Kidney (tissue), 11 donors: Measurements from ENCODE around the gene C4B. TPM values are rescaled to one million over a fixed set of nuclear protein-coding genes. Genes with fewer than 3 reads are reported as not detected.
"Not testable (repeated sequence)": the region's sequence is repeated elsewhere in the genome, so short reads cannot be mapped to it uniquely, and the experiment has no call there.

ENCODE experiments used
- DNase-seq, 5 donors: peaks; one replicate each; pipeline ENCODE4 v3.0.0-alpha.2; 2013 to 2020
- FAIRE-seq: peaks from 2 replicates; lab custom pipeline; 2012; peaks lifted over from hg19 to GRCh38; lab: Jason Lieb, UNC
- H3K27ac ChIP-seq, 2 donors: one replicate each; pipeline ENCODE4 v1.7.0; 2013; ENCODE audit warnings: low read depth in 2 of 2, low read length in 2 of 2, inconsistent platforms in 1 of 2
- H3K27me3 ChIP-seq: one replicate; pipeline ENCODE4 v1.7.1; 2013; ENCODE audit warnings: low read length, inconsistent platforms; ENCODE audit not compliant: control insufficient read depth, insufficient read depth
- H3K36me3 ChIP-seq, 3 donors: one replicate each; pipeline versions ENCODE4 v1.7.0 to v1.7.1; 2013; ENCODE audit warnings: low read length in 3 of 3, control low read depth in 1 of 3, inconsistent platforms in 1 of 3; ENCODE audit not compliant: insufficient read depth in 3 of 3, control insufficient read depth in 2 of 3
- H3K4me1 ChIP-seq, 3 donors: one replicate each; pipeline versions ENCODE4 v1.7.0 to v1.7.1; 2013; ENCODE audit warnings: low read length in 3 of 3, inconsistent platforms in 1 of 3, low read depth in 1 of 3; ENCODE audit not compliant: control insufficient read depth in 2 of 3, insufficient read depth in 2 of 3
- H3K4me3 ChIP-seq, 3 donors: one replicate each; pipeline versions ENCODE4 v1.7.0 to v1.8.1; 2013; ENCODE audit warnings: low read length in 3 of 3, control low read depth in 1 of 3, inconsistent platforms in 1 of 3
- H3K9ac ChIP-seq, 3 donors: one replicate each; pipeline versions ENCODE4 v1.7.0 to v1.7.1; 2013; ENCODE audit warnings: low read length in 3 of 3, control low read depth in 1 of 3, inconsistent platforms in 1 of 3
- H3K9me3 ChIP-seq, 3 donors: one replicate each; pipeline versions ENCODE4 v1.7.0 to v1.7.1; 2013; ENCODE audit warnings: low read length in 3 of 3, control low read depth in 1 of 3, inconsistent platforms in 1 of 3; ENCODE audit not compliant: control insufficient read depth in 2 of 3, insufficient read depth in 1 of 3
- intact Hi-C: fragments of 100-400 bp; cut with DNase I; formaldehyde crosslinking; loops from one replicate; pipeline ENCODE4 v1.11.1; 2022
- polyA plus RNA-seq: library from polyadenylated mRNA; stranded (reverse); fragments of 350-450 nt; fragmentation: Illumina TruSeq; extraction: RNeasy Lipid Tissue Mini Kit (QIAGEN cat#74804); gene quantifications from one replicate; pipeline ENCODE4 v1.2.3, GENCODE V29; 2014; ENCODE audit warnings: low read depth, low replicate concordance; ENCODE audit not compliant: insufficient read depth
- total RNA-seq: library from RNA; stranded (reverse); fragmentation: NEBNext Ultra II Directional; extraction: Animal tissue kit (Norgen Biotek cat#: 25700); gene quantifications from one replicate; pipeline ENCODE4 v1.2.1, GENCODE V29; 2021
- donor health status: control.
- donor health status: control.
- donor health status: DM: yes; HTN: yes; CAD: no.
- donor health status: Normal renal cell carcinoma (clear cell type).

Gene C4B
- total and polyA plus RNA-seq, 2 donors from 2014 or later: 578 to 596 TPM

DNA sequence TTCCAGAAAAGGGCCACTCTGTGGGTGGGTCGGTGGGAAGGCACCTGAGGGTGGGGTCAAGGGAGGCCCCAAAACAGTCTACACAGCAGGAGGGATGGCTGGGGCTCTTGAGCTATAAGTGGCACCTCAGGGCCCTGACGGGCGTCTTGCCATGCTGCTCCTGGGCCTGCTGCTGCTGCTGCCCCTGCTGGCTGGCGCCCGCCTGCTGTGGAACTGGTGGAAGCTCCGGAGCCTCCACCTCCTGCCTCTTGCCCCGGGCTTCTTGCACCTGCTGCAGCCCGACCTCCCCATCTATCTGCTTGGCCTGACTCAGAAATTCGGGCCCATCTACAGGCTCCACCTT is 9.1 kb upstream of the C4B start:
- not testable (repeated sequence) for FAIRE-seq

DNA sequence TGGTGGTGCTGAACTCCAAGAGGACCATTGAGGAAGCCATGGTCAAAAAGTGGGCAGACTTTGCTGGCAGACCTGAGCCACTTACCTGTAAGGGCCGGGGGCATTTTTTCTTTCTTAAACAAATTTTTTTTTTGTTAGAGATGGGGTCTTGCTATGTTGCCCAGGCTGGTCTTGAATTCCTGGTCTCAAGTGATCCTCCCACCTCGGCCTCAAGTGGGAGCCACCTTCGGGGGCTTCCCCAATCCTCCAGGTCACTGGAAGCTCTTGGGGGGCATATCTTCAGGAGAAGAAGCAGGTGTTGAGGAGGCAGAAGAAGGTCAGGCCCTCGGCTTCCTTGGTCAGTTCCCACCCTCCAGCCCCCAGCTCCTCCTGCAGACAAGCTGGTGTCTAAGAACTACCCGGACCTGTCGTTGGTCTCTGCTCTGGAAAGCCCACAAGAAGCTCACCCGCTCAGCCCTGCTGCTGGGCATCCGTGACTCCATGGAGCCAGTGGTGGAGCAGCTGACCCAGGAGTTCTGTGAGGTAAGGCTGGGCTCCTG is 8.5 kb upstream of the C4B start:
- H3K27ac ChIP-seq, DNase-seq, FAIRE-seq, H3K4me3 ChIP-seq, H3K9me3 ChIP-seq, H3K4me1 ChIP-seq, H3K27me3 ChIP-seq, H3K9ac ChIP-seq, intact Hi-C loops, H3K36me3 ChIP-seq: not testable (repeated sequence)

More for the DNA sequence above, 9.1 kb upstream of the C4B start:
- DNase-seq, H3K27ac ChIP-seq, H3K9ac ChIP-seq, H3K36me3 ChIP-seq, intact Hi-C loops, H3K4me3 ChIP-seq, H3K9me3 ChIP-seq, H3K4me1 ChIP-seq, H3K27me3 ChIP-seq: not testable (repeated sequence)

DNA sequence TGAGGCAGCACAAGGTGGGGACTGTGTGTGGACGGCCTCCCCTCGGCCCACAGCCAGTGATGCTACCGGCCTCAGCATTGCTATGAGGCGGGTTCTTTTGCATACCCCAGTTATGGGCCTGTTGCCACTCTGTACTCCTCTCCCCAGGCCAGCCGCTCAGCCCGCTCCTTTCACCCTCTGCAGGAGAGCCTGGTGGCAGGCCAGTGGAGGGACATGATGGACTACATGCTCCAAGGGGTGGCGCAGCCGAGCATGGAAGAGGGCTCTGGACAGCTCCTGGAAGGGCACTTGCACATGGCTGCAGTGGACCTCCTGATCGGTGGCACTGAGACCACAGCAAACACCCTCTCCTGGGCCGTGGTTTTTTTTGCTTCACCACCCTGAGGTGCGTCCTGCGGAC is 7.5 kb upstream of the C4B start:
- intact Hi-C loops, H3K27me3 ChIP-seq, H3K36me3 ChIP-seq, DNase-seq, H3K4me1 ChIP-seq, H3K9me3 ChIP-seq, FAIRE-seq, H3K27ac ChIP-seq, H3K4me3 ChIP-seq, H3K9ac ChIP-seq: not testable (repeated sequence)

DNA sequence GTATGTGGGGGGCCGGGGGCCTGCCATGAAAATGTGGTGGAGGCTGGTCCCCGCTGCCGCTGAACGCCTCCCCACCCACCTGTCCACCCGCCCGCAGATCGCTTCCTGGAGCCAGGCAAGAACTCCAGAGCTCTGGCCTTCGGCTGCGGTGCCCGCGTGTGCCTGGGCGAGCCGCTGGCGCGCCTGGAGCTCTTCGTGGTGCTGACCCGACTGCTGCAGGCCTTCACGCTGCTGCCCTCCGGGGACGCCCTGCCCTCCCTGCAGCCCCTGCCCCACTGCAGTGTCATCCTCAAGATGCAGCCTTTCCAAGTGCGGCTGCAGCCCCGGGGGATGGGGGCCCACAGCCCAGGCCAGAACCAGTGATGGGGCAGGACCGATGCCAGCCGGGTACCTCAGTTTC is 6.6 kb upstream of the C4B start:
- DNase-seq, H3K4me3 ChIP-seq, FAIRE-seq, H3K4me1 ChIP-seq, H3K9me3 ChIP-seq, H3K27me3 ChIP-seq, H3K9ac ChIP-seq, H3K36me3 ChIP-seq, intact Hi-C loops, H3K27ac ChIP-seq: not testable (repeated sequence)

DNA sequence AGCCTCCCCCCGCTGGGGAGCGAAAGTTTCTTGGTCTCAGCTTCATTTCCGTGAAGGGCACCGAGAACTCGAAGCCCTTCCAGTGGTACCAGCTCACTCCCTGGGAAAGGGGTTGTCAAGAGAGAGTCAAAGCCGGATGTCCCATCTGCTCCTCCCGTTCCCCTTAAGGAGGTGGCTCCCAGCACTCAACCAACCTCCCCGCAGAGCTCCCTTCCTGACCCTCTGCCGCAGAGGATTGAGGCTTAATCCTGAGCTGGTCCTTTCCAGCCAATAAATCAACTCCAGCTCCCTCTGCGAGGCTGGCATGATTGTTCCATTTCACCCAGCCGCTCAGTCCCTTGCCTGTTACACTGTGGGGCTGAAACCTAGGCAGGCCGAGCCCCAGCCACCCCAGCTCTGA is 6.0 kb upstream of the C4B start:
- peak in 1 of 5 donors; percentile 0 for DNase-seq
- H3K27me3 ChIP-seq, H3K9me3 ChIP-seq, intact Hi-C loops, H3K27ac ChIP-seq, H3K36me3 ChIP-seq, H3K9ac ChIP-seq, FAIRE-seq, H3K4me1 ChIP-seq, H3K4me3 ChIP-seq: not testable (repeated sequence)

DNA sequence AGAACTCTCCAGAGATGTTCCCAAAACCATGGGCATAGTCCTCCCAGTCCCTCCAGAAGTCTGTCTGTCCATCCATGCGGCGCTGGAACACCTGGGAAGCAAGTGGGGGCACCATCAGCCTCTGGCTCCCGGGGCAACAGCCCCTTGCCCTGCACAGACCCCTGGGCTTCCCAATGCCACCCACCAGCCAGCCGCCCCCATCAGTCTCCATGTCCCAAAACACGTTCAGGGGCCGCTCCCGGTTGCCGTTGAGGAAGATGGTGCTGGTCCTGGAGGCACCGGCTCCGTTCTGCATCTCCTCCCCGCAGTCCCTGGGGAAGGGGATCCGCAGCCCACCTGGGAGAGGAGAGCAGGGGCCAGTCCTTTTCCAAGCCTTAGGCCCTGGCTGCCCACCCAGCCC is 5.1 kb upstream of the C4B start:
- H3K27me3 ChIP-seq, H3K36me3 ChIP-seq, H3K9me3 ChIP-seq, DNase-seq, FAIRE-seq, H3K4me3 ChIP-seq, H3K4me1 ChIP-seq, H3K27ac ChIP-seq, H3K9ac ChIP-seq, intact Hi-C loops: not testable (repeated sequence)

DNA sequence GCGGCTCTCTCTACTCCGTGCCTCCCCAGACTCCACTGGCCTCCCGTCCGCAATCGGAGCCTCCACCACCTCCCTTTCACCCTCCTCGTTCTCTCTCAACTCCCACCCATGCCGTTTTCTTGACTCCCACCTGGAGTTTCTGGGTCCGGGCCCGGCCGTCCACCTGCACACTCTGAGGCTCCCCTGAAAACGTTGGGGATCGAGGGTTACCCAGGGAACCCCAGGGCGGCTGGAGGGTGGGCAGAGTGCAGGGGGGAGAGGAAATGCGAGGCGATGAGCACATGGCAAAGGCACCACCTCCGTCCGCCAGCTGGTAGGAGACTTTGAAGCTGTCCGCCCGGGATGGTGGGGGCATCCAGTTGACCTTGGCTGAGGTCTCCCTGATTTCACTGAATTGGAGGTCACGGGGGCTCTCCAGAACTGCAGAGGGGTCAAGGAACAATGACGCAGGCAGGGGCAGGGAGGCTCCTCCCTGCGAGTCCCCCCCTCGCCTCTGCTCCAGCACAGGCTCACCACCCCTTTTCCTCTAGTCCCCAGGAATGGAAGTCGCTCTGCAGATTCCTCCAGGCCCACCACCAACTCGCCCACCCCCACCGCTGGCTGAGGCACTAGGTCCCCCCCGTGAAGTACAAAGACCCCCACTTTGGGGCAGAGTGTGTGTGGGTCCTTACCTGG is 3.6 kb upstream of the C4B start:
- H3K9ac ChIP-seq, DNase-seq, H3K4me3 ChIP-seq, H3K27ac ChIP-seq, intact Hi-C loops, H3K4me1 ChIP-seq, FAIRE-seq, H3K27me3 ChIP-seq, H3K36me3 ChIP-seq, H3K9me3 ChIP-seq: not testable (repeated sequence)

DNA sequence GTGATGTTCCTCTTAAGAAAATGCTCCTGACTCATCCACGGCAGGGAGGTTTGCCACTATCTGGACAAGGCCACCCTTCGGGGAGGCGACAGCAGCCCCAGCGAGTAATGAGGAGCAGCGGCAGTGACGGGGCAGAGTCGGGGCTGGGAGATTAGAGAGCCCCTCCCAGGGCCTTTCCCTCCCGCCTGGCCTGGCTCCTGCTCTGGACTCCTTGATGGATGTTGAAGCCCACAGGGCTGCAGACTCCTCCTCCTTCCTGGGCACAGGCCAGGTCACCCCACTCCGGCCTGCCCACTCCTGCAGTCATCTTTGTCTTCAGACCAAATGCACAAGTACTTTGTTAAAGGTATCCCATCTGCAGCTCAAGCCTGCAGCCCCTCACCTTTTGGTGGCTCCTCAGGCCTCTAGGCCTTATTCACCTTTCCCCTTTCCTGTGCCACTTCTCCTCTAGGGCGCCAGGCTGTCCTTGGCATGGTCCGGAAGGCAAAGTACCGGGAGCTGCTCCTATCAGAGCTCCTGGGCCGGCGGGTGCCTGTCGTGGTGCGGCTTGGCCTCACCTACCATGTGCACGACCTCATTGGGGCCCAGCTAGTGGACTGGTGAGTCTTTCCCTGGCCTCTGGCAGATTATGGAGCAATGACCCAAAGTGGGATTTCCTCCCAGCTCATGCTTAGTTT is 1.5 kb upstream of the C4B start:
- H3K36me3 ChIP-seq, H3K4me3 ChIP-seq, H3K4me1 ChIP-seq, H3K27ac ChIP-seq, DNase-seq, FAIRE-seq, H3K27me3 ChIP-seq, H3K9ac ChIP-seq, H3K9me3 ChIP-seq, intact Hi-C loops: not testable (repeated sequence)
